Calu3 (cell line): Measurements from ENCODE around the gene SCRG1. TPM values are rescaled to one million over a fixed set of nuclear protein-coding genes. Genes with fewer than 3 reads are reported as not detected.

Experiments used
- Bru-seq: library from RNA; stranded (reverse); fragments of 400-500 nt; gene quantifications from one replicate; lab custom pipeline; 2021; lab: Mats Ljungman, UMichigan
- BruChase-seq, 2 experiments: library from RNA; stranded (reverse); fragments of 400-500 nt; gene quantifications; one replicate each; lab custom pipeline; 2021; lab: Mats Ljungman, UMichigan
- BruUV-seq: library from RNA; stranded (reverse); fragments of 400-500 nt; replicated peaks from 2 replicates; lab custom pipeline; 2021; lab: Mats Ljungman, UMichigan
- CTCF ChIA-PET: fragments of 300-600 bp; sonication (Branson Sonifier 250); formaldehyde crosslinking; loops from one replicate; lab custom pipeline; 2022; ENCODE audit warnings: antibody characterized with exemption; lab: Charles Lee
- DNase-seq: peaks from one replicate; pipeline ENCODE4 v3.0.0; 2022
- H3K27ac Mint-ChIP-seq: one replicate; pipeline ENCODE4 v1.8.0; 2022; ENCODE audit warnings: mixed read lengths; ENCODE audit not compliant: unreplicated experiment
- H3K27me3 Mint-ChIP-seq: one replicate; pipeline ENCODE4 v1.8.0; 2022; ENCODE audit warnings: mixed read lengths; ENCODE audit not compliant: unreplicated experiment
- H3K36me3 Mint-ChIP-seq: one replicate; pipeline ENCODE4 v1.8.0; 2022; ENCODE audit warnings: mild to moderate bottlenecking, moderate library complexity, mixed read lengths; ENCODE audit not compliant: insufficient read depth, unreplicated experiment
- H3K4me1 Mint-ChIP-seq: one replicate; pipeline ENCODE4 v1.8.0; 2022; ENCODE audit warnings: mild to moderate bottlenecking, low read depth, mixed read lengths; ENCODE audit not compliant: unreplicated experiment
- H3K4me3 Mint-ChIP-seq: one replicate; pipeline ENCODE4 v1.8.0; 2022; ENCODE audit warnings: mild to moderate bottlenecking, low read depth, moderate library complexity, mixed read lengths; ENCODE audit not compliant: unreplicated experiment
- H3K9me3 Mint-ChIP-seq: one replicate; pipeline ENCODE4 v1.8.0; 2022; ENCODE audit warnings: low read depth, mixed read lengths; ENCODE audit not compliant: unreplicated experiment
- CTCF ChIP-seq: fragments of 200-600 bp; IDR thresholded peaks from one replicate; pipeline ENCODE4 v1.8.0; 2022; ENCODE audit warnings: antibody characterized with exemption; ENCODE audit not compliant: unreplicated experiment
- intact Hi-C: fragments of 100-400 bp; cut with micrococcal nuclease; formaldehyde crosslinking; loops from one replicate; pipeline ENCODE4 v1.10.0; 2022; ENCODE audit not compliant: unreplicated experiment
- long read RNA-seq: library from polyadenylated mRNA; stranded (forward); transcript quantifications from one replicate; pipeline ENCODE4 v2.0.0, GENCODE V29; 2022
- total RNA-seq: library from RNA; stranded (reverse); gene quantifications from 2 replicates; pipeline ENCODE4 v1.2.3, GENCODE V29; 2022

The SCRG1 gene
- total RNA-seq (not detected in 2 replicates), Bru-seq, nascent RNA (not detected), BruChase-seq, experiment 1, labeled RNA remaining after a 6-hour chase (not detected), BruChase-seq, experiment 2, labeled RNA remaining after a 2-hour chase (not detected)
- long read RNA-seq = 0 reads

DNA sequence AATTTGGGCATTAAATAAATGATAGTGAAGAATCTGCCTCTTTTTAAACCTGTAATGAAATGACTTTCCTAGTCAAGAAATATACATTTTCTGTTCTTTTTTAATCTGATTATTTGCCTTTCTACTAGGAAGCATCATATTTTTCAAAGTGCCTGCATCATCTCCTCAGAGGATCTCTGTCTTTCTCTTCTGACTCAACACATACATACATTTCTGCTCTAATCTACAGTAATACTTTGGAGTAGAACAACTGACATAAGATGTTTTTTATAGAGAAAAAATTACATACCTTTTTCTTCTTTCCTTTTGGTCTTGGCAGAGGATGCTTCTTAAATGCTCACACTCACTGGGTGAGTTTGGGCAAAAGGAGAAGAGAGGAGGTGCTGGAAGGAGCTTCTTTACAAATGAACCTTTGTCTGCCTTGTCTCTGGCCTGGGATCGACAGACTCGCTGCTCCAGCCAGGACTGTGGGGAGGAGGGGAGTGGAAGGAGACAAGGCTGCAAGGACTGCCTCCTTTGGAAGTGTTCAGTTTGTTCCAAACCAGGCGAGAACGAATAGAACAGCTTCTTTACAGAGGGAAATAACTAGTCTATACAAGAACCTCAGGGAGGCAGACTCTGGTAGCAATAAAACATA is at the start of gene SCRG1:
Gene SCRG1 (minus strand): TSS at position 338 of the 637 bp plus-strand sequence. CDS start 7,702 bp downstream, outside the sequence.
- intact Hi-C loops = no loop called here
- no peaks in the 10 kb centered on the region for H3K36me3 Mint-ChIP-seq

DNA sequence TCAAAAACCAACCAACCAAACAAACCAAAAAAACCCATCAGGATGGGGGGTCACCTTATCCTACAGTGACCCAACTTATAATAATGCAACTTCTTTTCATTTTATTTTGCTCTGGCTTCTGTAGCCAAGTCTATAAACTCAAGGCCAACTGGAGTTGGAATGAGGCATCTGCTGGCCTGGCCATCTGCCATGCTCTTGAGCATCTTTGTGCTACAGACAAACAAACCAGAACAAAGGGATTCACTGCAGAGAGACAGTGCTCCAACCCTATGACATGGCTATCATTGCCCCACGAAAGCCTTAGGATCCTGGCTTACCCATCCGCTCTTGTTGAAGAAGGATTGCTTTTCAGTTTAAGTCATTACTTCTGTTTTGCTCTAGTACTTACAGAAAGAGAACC is 49.2 kb upstream of the SCRG1 start:
- CTCF ChIA-PET = no interaction called here
- intact Hi-C loops = no loop called here
- Mint-ChIP-seq H3K4me1 (no peaks in the 10 kb centered on the region), H3K36me3 (no peaks in the 10 kb centered on the region), H3K9me3 (no peaks in the 10 kb centered on the region), H3K4me3 (no peak overlapping the region), H3K27me3 (no peaks in the 10 kb centered on the region), H3K27ac (no peak overlapping the region)
- TF ChIP-seq CTCF = no peak
- BruUV-seq = no TSS peak
- DNase-seq = no peak

More for the DNA sequence above, at the start of gene SCRG1:
- Mint-ChIP-seq H3K4me3 (no peak within 1 kb of the TSS), H3K9me3 (no peaks in the 10 kb centered on the region), H3K4me1 (no peaks in the 10 kb centered on the region), H3K27me3 (no peaks in the 10 kb centered on the region), H3K27ac (no peak within 1 kb of the TSS)
- CTCF ChIA-PET = no interaction called here
- TF ChIP-seq CTCF = no peak
- no TSS peak for BruUV-seq
- DNase-seq = no peak

DNA sequence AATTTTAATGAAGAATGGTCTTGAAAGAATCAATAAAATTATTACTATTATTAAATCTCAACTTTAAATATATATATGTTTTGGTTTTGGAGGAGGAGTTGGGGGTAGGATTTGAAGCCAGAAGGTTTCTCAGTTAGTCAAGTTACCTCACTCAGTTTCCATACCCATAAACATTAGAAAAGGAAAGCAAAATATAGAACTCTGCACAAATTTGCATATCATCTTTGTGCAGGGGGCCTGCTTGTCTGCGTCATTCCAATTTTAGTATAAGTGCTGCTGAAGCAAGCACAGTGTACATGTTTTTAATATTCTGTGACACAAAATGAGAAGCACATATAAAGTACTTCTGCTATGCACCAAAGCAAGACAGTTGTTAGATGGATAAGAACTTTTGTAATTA is 47.5 kb upstream of the SCRG1 start:
- no TSS peak for BruUV-seq
- CTCF ChIA-PET = no interaction called here
- no peaks in the 10 kb centered on the region for H3K36me3 Mint-ChIP-seq
- intact Hi-C loops = no loop called here
- H3K4me3 Mint-ChIP-seq = no peak overlapping the region
- no peak for DNase-seq
- no peaks in the 10 kb centered on the region for H3K9me3 Mint-ChIP-seq
- H3K27me3 Mint-ChIP-seq = no peaks in the 10 kb centered on the region
- H3K27ac Mint-ChIP-seq = no peak overlapping the region
- no peaks in the 10 kb centered on the region for H3K4me1 Mint-ChIP-seq
- TF ChIP-seq CTCF = no peak

- no peak for TF ChIP-seq CTCF
- Mint-ChIP-seq H3K27ac (no peak overlapping the region), H3K4me3 (no peak overlapping the region), H3K9me3 (no peaks in the 10 kb centered on the region), H3K27me3 (no peaks in the 10 kb centered on the region), H3K4me1 (no peaks in the 10 kb centered on the region), H3K36me3 (no peaks in the 10 kb centered on the region)
- intact Hi-C loops = no loop called here
- no peak for DNase-seq
- no TSS peak for BruUV-seq
- CTCF ChIA-PET = no interaction called here
Observed at GRCh38 chr4:173443121-173443520, 44.2 kb upstream of the SCRG1 start.
